ENCODE measurements around the gene RPL23. TPM values are rescaled to one million over a fixed set of nuclear protein-coding genes. Genes with fewer than 3 reads are reported as not detected.

Gene RPL23
- total RNA-seq, 4 donors from 2014 or later, result 1,382 to 1,902 (median 1,771) TPM

GRCh38 chr17:38848557-38848891, 5.0 kb downstream of the RPL23 start:
- Histone ChIP-seq H3K36me3 (peaks cover 48% of the 10 kb centered on the region), H3K27me3 (no peaks in the 10 kb centered on the region), H3K27ac (no peak overlapping the region), H3K4me3 (no peak overlapping the region), H3K9me3 (no peaks in the 10 kb centered on the region), H3K4me1 (peaks cover 23% of the 10 kb centered on the region)
- TF ChIP-seq CTCF (IDR thresholded peaks at IDR 0.05) (no peak), POLR2AphosphoS5 (IDR thresholded peaks at IDR 0.05) (no peak)
- WGBS, result 100% methylated on average over 1 of the region's 1 CpG
- no peak for DNase-seq (ENCODE audit: low spot score in 2 of 2)

- Histone ChIP-seq H3K27ac (no peak overlapping the region), H3K36me3 (peaks cover 25% of the 10 kb centered on the region), H3K27me3 (no peaks in the 10 kb centered on the region), H3K4me1 (no peaks in the 10 kb centered on the region), H3K9me3 (no peaks in the 10 kb centered on the region), H3K4me3 (no peak overlapping the region)
- no peak for DNase-seq (ENCODE audit: low spot score in 2 of 2)
- 35% methylated on average over 13 of the region's 13 CpGs for WGBS
- TF ChIP-seq POLR2AphosphoS5 (IDR thresholded peaks at IDR 0.05) (no peak), POLR2A (IDR thresholded peaks at IDR 0.05) (no peak), EP300 (IDR thresholded peaks at IDR 0.05) (no peak), CTCF (IDR thresholded peaks at IDR 0.05) (no peak)
Measured at GRCh38 chr17:38844261-38844757, 9.2 kb downstream of the RPL23 start.

GRCh38 chr17:38825762-38826247, 27.7 kb downstream of the RPL23 start:
- WGBS, result 92% methylated on average over 17 of the region's 17 CpGs
- Histone ChIP-seq H3K27ac (peak overlapping the region; percentile 96), H3K36me3 (peaks cover 7% of the 10 kb centered on the region), H3K4me1 (peaks cover 22% of the 10 kb centered on the region), H3K27me3 (no peaks in the 10 kb centered on the region), H3K9me3 (no peaks in the 10 kb centered on the region), H3K4me3 (peak overlapping the region; percentile 96)
- TF ChIP-seq POLR2AphosphoS5 (IDR thresholded peaks at IDR 0.05), result no peak
- no peak for TF ChIP-seq POLR2A (IDR thresholded peaks at IDR 0.05)
- no peak for TF ChIP-seq CTCF (IDR thresholded peaks at IDR 0.05)
- TF ChIP-seq EP300 (IDR thresholded peaks at IDR 0.05), result no peak
- no peak for DNase-seq (ENCODE audit: low spot score in 2 of 2)

GRCh38 chr17:38824899-38825761, 28.4 kb downstream of the RPL23 start, which contains the start of gene CWC25:
CWC25 (minus strand) TSS chr17:38825321; CDS start chr17:38825183, 138 bp downstream.
- Histone ChIP-seq H3K9me3 (no peaks in the 10 kb centered on the region), H3K4me3 (peak within 1 kb of the TSS; percentile 96), H3K27ac (peak within 1 kb of the TSS; percentile 96), H3K27me3 (no peaks in the 10 kb centered on the region), H3K4me1 (peaks cover 22% of the 10 kb centered on the region), H3K36me3 (peaks cover 14% of the 10 kb centered on the region)
- peak; percentile 97 to 98 for DNase-seq (ENCODE audit: low spot score in 2 of 2)
- under 1% methylated on average over 41 of the region's 55 CpGs for WGBS
- TF ChIP-seq EP300 (IDR thresholded peaks at IDR 0.05) (no peak), POLR2A (IDR thresholded peaks at IDR 0.05) (peak; percentile 68 to 93), POLR2AphosphoS5 (IDR thresholded peaks at IDR 0.05) (peak; percentile 98 to 100 (median 100))

- H3K36me3 ChIP-seq, result peaks cover 89% of the 10 kb centered on the region
- no peak overlapping the region for H3K27ac ChIP-seq
- WGBS, result 80% methylated on average over 8 of the region's 8 CpGs
- no peak for DNase-seq (ENCODE audit: low spot score in 2 of 2)
- no peaks in the 10 kb centered on the region for H3K4me1 ChIP-seq
- TF ChIP-seq EP300 (IDR thresholded peaks at IDR 0.05) (no peak), POLR2A (IDR thresholded peaks at IDR 0.05) (no peak), POLR2AphosphoS5 (IDR thresholded peaks at IDR 0.05) (no peak), CTCF (IDR thresholded peaks at IDR 0.05) (no peak)
- no peaks in the 10 kb centered on the region for H3K9me3 ChIP-seq
- no peak overlapping the region for H3K4me3 ChIP-seq
- no peaks in the 10 kb centered on the region for H3K27me3 ChIP-seq
Measured at GRCh38 chr17:38815576-38816193, 37.8 kb downstream of the RPL23 start.

Data from suprapubic skin (tissue), 4 donors.